Esophagus (tissue), 2 donors: ENCODE measurements around the gene PLEKHM2. TPM values are rescaled to one million over a fixed set of nuclear protein-coding genes. Genes with fewer than 3 reads are reported as not detected.

ENCODE experiments used
- H3K27ac ChIP-seq, 2 donors: one replicate each; pipeline ENCODE4 v1.5.1; 2013; ENCODE audit warnings: low read depth in 2 of 2, mild to moderate bottlenecking in 2 of 2, inconsistent platforms in 1 of 2, low read length in 1 of 2, moderate library complexity in 1 of 2
- H3K27me3 ChIP-seq, 2 donors: one replicate each; pipeline ENCODE4 v1.6.1; 2013; ENCODE audit warnings: low read length in 2 of 2, control low read depth in 1 of 2, mild to moderate bottlenecking in 1 of 2; ENCODE audit not compliant: insufficient read depth in 2 of 2, control insufficient read depth in 1 of 2
- H3K36me3 ChIP-seq, 2 donors: one replicate each; pipeline ENCODE4 v1.6.1; 2013; ENCODE audit warnings: low read length in 1 of 2; ENCODE audit not compliant: control insufficient read depth in 2 of 2, insufficient read depth in 2 of 2
- H3K4me1 ChIP-seq, 2 donors: one replicate each; pipeline ENCODE4 v1.6.1; 2013; ENCODE audit warnings: low read length in 1 of 2; ENCODE audit not compliant: control insufficient read depth in 2 of 2, insufficient read depth in 2 of 2
- H3K4me3 ChIP-seq, 2 donors: one replicate each; pipeline ENCODE4 v1.5.1; 2013; ENCODE audit warnings: low read length in 2 of 2, mild to moderate bottlenecking in 2 of 2, low read depth in 1 of 2, moderate library complexity in 1 of 2
- H3K9me3 ChIP-seq, 2 donors: one replicate each; pipeline ENCODE4 v1.6.1; 2013; ENCODE audit warnings: mild to moderate bottlenecking in 2 of 2, low read depth in 1 of 2, low read length in 1 of 2, moderate library complexity in 1 of 2; ENCODE audit not compliant: control insufficient read depth in 2 of 2, insufficient read depth in 1 of 2
- WGBS, 2 donors: extraction: QIAGEN DNeasy Blood & Tissue Kit; methylation state at CpG; one replicate each; pipeline ENCODE4 v1.1.7; 2013; 5-methylcytosine and 5-hydroxymethylcytosine counted together
- polyA plus RNA-seq, 2 donors: library from polyadenylated mRNA; stranded (reverse); fragments of 200-250 nt; gene quantifications; one replicate each; pipeline ENCODE4 v1.2.3, GENCODE V29; 2013
- donor health status: healthy with polysubstance abuse.
- donor health status: Bipolar disorder and iron deficiency.

The PLEKHM2 gene
- polyA plus RNA-seq, 2 donors: 34.5 to 40.7 TPM

- peaks cover 10 to 26% of the 10 kb centered on the region in 2 donors for H3K4me1 ChIP-seq
- peak overlapping the region; percentile 2 to 71 for H3K27ac ChIP-seq
- peaks cover 25 to 40% of the 10 kb centered on the region in 2 donors for H3K36me3 ChIP-seq
- H3K27me3 ChIP-seq: no peaks in the 10 kb centered on the region
- whole genome bisulfite sequencing, 2 donors: 46 to 56% methylated on average over 12 of the region's 12 CpGs
- H3K4me3 ChIP-seq: no peak overlapping the region
- H3K9me3 ChIP-seq: no peaks in the 10 kb centered on the region
Measured at GRCh38 chr1:15735304-15736037, 51.4 kb downstream of the PLEKHM2 start.

- Histone ChIP-seq H3K27me3 (no peaks in the 10 kb centered on the region), H3K4me3 (no peak within 1 kb of the TSS), H3K27ac (peak within 1 kb of the TSS; percentile 26 to 71), H3K36me3 (peaks cover 22 to 32% of the 10 kb centered on the region in 2 donors), H3K9me3 (no peaks in the 10 kb centered on the region), H3K4me1 (peaks cover 10 to 27% of the 10 kb centered on the region in 2 donors)
- WGBS, 2 donors: 62 to 67% methylated on average over 35 of the region's 35 CpGs
Measured at GRCh38 chr1:15736038-15736891, 52.1 kb downstream of the PLEKHM2 start, which contains the start of gene SLC25A34. Gene SLC25A34, plus strand, starts transcription at chr1:15736258. Its CDS starts 228 bp downstream, at chr1:15736486.

- Histone ChIP-seq H3K27ac (no peak overlapping the region), H3K27me3 (no peaks in the 10 kb centered on the region), H3K9me3 (no peaks in the 10 kb centered on the region), H3K4me3 (no peak overlapping the region), H3K4me1 (peaks cover 10 to 31% of the 10 kb centered on the region in 2 donors), H3K36me3 (peaks cover 18 to 26% of the 10 kb centered on the region in 2 donors)
- 33 to 45% methylated on average over 6 of the region's 6 CpGs for WGBS, 2 donors
Measured at GRCh38 chr1:15736892-15737261, 52.8 kb downstream of the PLEKHM2 start.

GRCh38 chr1:15737324-15738319, 53.5 kb downstream of the PLEKHM2 start:
- 63 to 69% methylated on average over 20 of the region's 20 CpGs for WGBS, 2 donors
- Histone ChIP-seq H3K27ac (no peak overlapping the region), H3K9me3 (no peaks in the 10 kb centered on the region), H3K4me3 (no peak overlapping the region), H3K4me1 (peaks cover 10 to 31% of the 10 kb centered on the region in 2 donors), H3K36me3 (peaks cover 14 to 18% of the 10 kb centered on the region in 2 donors), H3K27me3 (no peaks in the 10 kb centered on the region)

DNA sequence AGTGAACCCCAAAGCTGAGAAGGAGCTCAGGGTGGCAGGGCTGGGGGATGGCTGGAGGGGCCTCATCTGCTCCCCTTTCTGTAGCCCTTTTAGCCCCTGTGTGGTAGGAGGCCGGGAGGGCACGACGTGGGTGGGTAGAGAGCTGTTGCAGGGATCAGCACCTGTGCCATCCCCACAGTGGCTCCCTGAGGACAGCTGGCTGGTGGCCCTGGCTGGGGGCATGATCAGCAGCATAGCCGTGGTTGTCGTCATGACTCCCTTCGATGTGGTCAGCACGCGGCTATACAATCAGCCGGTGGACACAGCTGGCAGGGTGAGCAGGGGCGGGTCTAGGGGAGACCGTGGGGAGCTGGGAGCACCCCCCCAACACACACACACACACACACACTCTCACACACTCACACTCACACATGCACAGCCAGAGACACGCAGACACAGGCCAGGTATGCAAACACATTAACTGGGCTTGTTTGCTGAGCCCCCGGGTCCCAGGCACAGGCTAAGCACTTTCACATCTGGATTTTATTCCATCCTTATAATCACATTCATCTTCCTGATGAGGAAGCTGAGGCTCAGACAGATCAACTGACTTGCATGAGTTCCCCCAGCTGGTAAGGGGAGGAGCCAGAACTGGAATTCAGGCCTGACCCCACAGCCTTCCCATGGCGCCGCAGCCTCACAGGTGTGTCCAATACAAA, 54.4 kb downstream of the PLEKHM2 start:
- WGBS, 2 donors: 76 to 83% methylated on average over 15 of the region's 15 CpGs
- H3K27me3 ChIP-seq: no peaks in the 10 kb centered on the region
- no peak overlapping the region for H3K27ac ChIP-seq
- peaks cover 10 to 28% of the 10 kb centered on the region in 2 donors for H3K4me1 ChIP-seq
- peaks cover 7 to 9% of the 10 kb centered on the region in 2 donors for H3K36me3 ChIP-seq
- no peak overlapping the region for H3K4me3 ChIP-seq
- no peaks in the 10 kb centered on the region for H3K9me3 ChIP-seq

DNA sequence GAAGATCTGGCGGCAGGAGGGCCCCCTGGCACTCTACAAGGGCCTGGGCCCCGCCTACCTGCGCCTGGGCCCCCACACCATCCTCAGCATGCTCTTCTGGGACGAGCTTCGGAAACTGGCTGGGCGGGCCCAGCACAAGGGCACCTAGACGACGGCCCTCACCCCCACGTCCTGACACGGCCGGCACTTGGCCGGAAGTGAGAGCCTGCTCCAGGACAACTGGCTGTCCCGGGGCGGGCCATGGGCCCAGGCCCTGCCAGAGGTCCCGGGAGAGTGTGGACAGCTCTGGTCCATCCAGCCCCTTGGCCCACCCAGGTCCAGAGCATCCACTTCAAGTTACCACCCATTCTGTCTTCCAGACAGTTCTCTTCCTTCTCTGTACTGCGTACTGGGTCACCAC, 55.1 kb downstream of the PLEKHM2 start:
- Histone ChIP-seq H3K36me3 (peaks cover under 1 to 2% of the 10 kb centered on the region in 2 donors), H3K27ac (no peak overlapping the region), H3K27me3 (no peaks in the 10 kb centered on the region), H3K9me3 (no peaks in the 10 kb centered on the region), H3K4me3 (no peak overlapping the region), H3K4me1 (peaks cover 10 to 28% of the 10 kb centered on the region in 2 donors)
- 87 to 92% methylated on average over 16 of the region's 16 CpGs for WGBS, 2 donors

- H3K27me3 ChIP-seq: no peaks in the 10 kb centered on the region
- H3K27ac ChIP-seq: no peak overlapping the region
- H3K4me1 ChIP-seq: peaks cover 8 to 27% of the 10 kb centered on the region in 2 donors
Measured at GRCh38 chr1:15739745-15740144, 55.6 kb downstream of the PLEKHM2 start.

GRCh38 chr1:15740924-15741850, 57.1 kb downstream of the PLEKHM2 start:
- H3K9me3 ChIP-seq: no peaks in the 10 kb centered on the region
- H3K27ac ChIP-seq: peak overlapping the region; percentile 14 to 45
- H3K4me3 ChIP-seq: peak overlapping the region in 1 of 2 donors; percentile 13
- WGBS, 2 donors: 43 to 45% methylated on average over 27 of the region's 27 CpGs
- no peaks in the 10 kb centered on the region for H3K27me3 ChIP-seq
- peaks cover 6 to 16% of the 10 kb centered on the region in 2 donors for H3K4me1 ChIP-seq
- no peaks in the 10 kb centered on the region for H3K36me3 ChIP-seq

More at GRCh38 chr1:15739745-15740144, 55.6 kb downstream of the PLEKHM2 start:
- no peaks in the 10 kb centered on the region for H3K9me3 ChIP-seq
- WGBS, 2 donors: 83 to 90% methylated on average over 7 of the region's 7 CpGs
- H3K36me3 ChIP-seq: no peaks in the 10 kb centered on the region
- no peak overlapping the region for H3K4me3 ChIP-seq
